Measurements from ENCODE around the gene EIF3D.

The EIF3D gene

GRCh38 chr22:36465232-36466021, 63.5 kb downstream of the EIF3D start:
- DNase-seq = no peak

- DNase-seq = no peak
Measured at GRCh38 chr22:36464715-36465231, 64.2 kb downstream of the EIF3D start.

GRCh38 chr22:36463783-36464184, 65.2 kb downstream of the EIF3D start:
- no peak for DNase-seq

GRCh38 chr22:36461665-36462649, 67.0 kb downstream of the EIF3D start:
- DNase-seq = no peak

Data from hematopoietic multipotent progenitor cell treated with erythropoietin and hydrocortisone succinate and interleukin-3 and kit ligand, for 4 days (in vitro differentiated cells).